Nephron progenitor cell (in vitro differentiated cells): ENCODE data around the gene ZFAND2A.
"Not testable (repeated sequence)": the region's sequence is repeated elsewhere in the genome, so short reads cannot be mapped to it uniquely, and the experiment has no call there.

Experiments
- DNase-seq: peaks from one replicate; pipeline ENCODE4 v3.0.0; 2021
- H3K27ac Mint-ChIP-seq: 2 replicates; pipeline ENCODE4 v1.8.0; 2021; ENCODE audit warnings: mild to moderate bottlenecking, moderate library complexity, mixed read lengths
- H3K27me3 Mint-ChIP-seq: 2 replicates; pipeline ENCODE4 v1.8.0; 2021; ENCODE audit warnings: mild to moderate bottlenecking, low read depth, mixed read lengths; ENCODE audit not compliant: poor library complexity
- H3K36me3 Mint-ChIP-seq: 2 replicates; pipeline ENCODE4 v1.8.0; 2021; ENCODE audit warnings: low read depth, mixed read lengths
- H3K4me1 Mint-ChIP-seq: 2 replicates; pipeline ENCODE4 v1.8.0; 2021; ENCODE audit warnings: mixed read lengths
- H3K4me3 Mint-ChIP-seq: 2 replicates; pipeline ENCODE4 v1.8.0; 2021; ENCODE audit warnings: mild to moderate bottlenecking, moderate library complexity, mixed read lengths
- H3K9me3 Mint-ChIP-seq: 2 replicates; pipeline ENCODE4 v1.8.0; 2021; ENCODE audit warnings: mild to moderate bottlenecking, moderate library complexity, mixed read lengths
- TF ChIP-seq, protein P1 (sequence below): fragments of 200-600 bp; sonication (generic); IDR thresholded peaks from 2 replicates; pipeline ENCODE4 v1.5.0; 2021; ENCODE audit warnings: antibody characterized with exemption

ZFAND2A gene

DNA sequence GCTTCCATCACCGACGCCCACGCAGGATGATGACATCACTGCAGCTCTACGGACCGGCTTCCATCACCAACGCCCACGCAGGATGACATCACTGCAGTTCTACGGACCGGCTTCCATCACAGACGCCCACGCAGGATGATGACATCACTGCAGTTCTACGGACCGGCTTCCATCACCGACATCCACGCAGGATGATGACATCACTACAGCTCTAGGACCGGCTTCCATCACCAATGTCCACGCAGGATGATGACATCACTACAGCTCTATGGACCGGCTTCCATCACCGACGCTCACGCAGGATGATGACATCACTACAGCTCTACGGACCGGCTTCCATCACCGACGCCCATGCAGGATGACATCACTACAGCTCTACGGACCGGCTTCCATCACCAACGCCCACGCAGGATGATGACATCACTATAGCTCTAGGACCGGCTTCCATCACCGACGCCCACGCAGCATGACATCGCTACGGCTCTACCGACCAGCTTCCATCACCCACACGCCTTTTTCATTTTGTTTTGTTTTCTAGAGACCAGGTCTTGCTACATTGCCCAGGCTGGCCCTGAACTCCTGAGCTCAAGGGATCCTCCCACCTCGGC, 42.6 kb downstream of the ZFAND2A start:
- Mint-ChIP-seq H3K27ac (peak overlapping the region; percentile 32), H3K36me3 (peaks cover 34% of the 10 kb centered on the region), H3K9me3 (peaks cover 15% of the 10 kb centered on the region), H3K27me3 (peaks cover 6% of the 10 kb centered on the region), H3K4me1 (peaks cover 39% of the 10 kb centered on the region), H3K4me3 (no peak overlapping the region)
- no peak for DNase-seq
- TF ChIP-seq, protein P1, sequence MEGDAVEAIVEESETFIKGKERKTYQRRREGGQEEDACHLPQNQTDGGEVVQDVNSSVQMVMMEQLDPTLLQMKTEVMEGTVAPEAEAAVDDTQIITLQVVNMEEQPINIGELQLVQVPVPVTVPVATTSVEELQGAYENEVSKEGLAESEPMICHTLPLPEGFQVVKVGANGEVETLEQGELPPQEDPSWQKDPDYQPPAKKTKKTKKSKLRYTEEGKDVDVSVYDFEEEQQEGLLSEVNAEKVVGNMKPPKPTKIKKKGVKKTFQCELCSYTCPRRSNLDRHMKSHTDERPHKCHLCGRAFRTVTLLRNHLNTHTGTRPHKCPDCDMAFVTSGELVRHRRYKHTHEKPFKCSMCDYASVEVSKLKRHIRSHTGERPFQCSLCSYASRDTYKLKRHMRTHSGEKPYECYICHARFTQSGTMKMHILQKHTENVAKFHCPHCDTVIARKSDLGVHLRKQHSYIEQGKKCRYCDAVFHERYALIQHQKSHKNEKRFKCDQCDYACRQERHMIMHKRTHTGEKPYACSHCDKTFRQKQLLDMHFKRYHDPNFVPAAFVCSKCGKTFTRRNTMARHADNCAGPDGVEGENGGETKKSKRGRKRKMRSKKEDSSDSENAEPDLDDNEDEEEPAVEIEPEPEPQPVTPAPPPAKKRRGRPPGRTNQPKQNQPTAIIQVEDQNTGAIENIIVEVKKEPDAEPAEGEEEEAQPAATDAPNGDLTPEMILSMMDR, result no peak

DNA sequence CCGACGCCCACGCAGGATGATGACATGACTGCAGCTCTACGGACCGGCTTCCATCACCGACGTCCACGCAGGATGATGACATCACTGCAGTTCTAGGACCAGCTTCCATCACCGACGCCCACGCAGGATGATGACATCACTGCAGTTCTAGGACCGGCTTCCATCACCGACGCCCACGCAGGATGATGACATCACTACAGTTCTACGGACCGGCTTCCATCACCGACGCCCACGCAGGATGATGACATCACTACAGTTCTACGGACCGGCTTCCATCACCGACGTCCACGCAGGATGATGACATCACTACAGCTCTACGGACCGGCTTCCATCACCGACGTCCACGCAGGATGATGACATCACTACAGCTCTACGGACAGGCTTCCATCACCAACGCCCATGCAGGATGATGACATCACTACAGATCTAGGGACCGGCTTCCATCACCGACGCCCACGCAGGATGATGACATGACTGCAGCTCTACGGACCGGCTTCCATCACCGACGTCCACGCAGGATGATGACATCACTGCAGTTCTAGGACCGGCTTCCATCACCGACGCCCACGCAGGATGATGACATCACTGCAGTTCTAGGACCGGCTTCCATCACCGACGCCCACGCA, 43.5 kb downstream of the ZFAND2A start:
- peaks cover 34% of the 10 kb centered on the region for H3K36me3 Mint-ChIP-seq
- DNase-seq, H3K4me3 Mint-ChIP-seq, H3K27me3 Mint-ChIP-seq, H3K27ac Mint-ChIP-seq: not testable (repeated sequence)
- H3K4me1 Mint-ChIP-seq, result peaks cover 31% of the 10 kb centered on the region
- H3K9me3 Mint-ChIP-seq, result peaks cover 15% of the 10 kb centered on the region

DNA sequence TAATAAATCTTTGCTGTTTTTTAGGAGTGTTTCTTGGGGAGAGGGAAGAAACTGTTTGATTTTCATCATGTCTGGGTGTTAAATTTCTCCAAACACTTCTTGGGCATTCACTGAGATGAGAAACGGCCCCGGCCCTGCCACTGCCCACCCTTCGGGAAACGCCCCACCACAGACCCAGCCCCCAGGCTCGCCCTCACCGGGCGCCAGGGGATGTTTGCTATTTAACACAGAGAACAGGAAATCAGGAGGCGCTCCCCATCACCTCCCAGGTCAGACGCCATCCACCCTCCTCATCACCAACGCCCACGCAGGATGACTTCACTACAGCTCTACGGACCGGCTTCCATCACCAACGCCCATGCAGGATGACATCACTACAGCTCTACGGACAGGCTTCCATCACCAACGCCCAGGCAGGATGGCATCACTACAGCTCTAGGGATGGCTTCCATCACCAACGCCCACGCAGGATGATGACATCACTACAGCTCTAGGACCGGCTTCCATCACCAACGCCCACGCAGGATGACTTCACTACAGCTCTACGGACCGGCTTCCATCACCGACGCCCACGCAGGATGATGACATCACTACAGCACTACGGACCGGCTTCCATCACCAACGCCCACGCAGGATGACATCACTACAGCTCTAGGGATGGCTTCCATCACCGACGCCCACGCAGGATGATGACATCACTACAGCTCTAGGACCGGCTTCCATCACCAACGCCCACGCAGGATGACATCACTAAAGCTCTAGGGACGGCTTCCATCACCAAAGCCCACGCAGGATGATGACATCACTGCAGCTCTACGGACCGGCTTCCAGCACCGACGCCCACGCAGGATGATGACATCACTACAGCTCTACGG, 44.6 kb downstream of the ZFAND2A start:
- Mint-ChIP-seq H3K9me3 (peaks cover 15% of the 10 kb centered on the region), H3K27ac (peak overlapping the region; percentile 79), H3K36me3 (peaks cover 34% of the 10 kb centered on the region), H3K4me1 (peaks cover 25% of the 10 kb centered on the region)
- not testable (repeated sequence) for H3K27me3 Mint-ChIP-seq, H3K4me3 Mint-ChIP-seq, DNase-seq

DNA sequence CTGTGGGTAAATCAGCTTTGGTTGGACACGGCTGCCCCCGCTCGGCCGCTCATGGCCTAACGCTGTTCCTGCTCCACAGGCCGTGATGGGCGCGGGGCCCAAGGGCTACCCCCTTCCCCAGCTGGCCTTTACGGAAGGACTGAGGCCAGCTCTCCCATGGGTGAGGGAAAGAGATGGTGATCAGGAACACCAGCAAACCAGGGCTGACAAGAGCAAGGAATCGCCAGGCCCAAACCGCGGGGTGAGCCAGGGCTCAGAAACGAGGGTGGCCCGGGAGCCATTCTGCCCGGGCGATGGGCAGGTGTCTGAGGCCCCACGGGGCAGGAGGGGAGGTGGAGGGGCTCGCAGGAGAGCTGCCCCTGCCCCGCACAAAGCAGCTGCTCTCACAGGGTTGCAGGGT, 45.5 kb downstream of the ZFAND2A start:
- peaks cover 15% of the 10 kb centered on the region for H3K9me3 Mint-ChIP-seq
- no peak overlapping the region for H3K27ac Mint-ChIP-seq
- peaks cover 3% of the 10 kb centered on the region for H3K27me3 Mint-ChIP-seq
- H3K4me1 Mint-ChIP-seq, result peaks cover 35% of the 10 kb centered on the region
- TF ChIP-seq, protein P1, result no peak
- peaks cover 34% of the 10 kb centered on the region for H3K36me3 Mint-ChIP-seq
- DNase-seq, result no peak
- no peak overlapping the region for H3K4me3 Mint-ChIP-seq

DNA sequence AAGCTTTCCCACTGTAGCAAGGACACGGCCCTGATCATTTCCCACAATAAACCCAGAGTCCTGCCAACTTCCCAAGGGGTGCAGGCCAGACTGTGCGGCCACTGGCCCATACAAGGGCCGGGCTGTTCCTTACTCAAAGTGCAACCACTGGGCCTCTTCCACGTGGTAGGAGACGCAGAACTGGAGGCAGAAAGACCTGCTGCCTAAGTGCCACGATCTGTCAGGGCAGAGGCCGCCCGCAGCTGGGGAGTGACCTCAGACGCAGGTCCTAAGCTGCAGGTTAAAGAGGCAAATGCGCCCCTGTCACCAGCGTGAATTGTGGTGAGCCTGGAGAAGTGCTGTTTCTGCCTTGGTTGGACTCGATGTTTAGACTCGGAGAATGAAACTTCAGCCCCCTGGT, 45.9 kb downstream of the ZFAND2A start:
- Mint-ChIP-seq H3K4me3 (no peak overlapping the region), H3K36me3 (peaks cover 34% of the 10 kb centered on the region), H3K9me3 (peaks cover 15% of the 10 kb centered on the region), H3K4me1 (peaks cover 37% of the 10 kb centered on the region), H3K27me3 (peaks cover 3% of the 10 kb centered on the region), H3K27ac (peak overlapping the region; percentile 53)
- no peak for DNase-seq
- TF ChIP-seq, protein P1, result no peak

DNA sequence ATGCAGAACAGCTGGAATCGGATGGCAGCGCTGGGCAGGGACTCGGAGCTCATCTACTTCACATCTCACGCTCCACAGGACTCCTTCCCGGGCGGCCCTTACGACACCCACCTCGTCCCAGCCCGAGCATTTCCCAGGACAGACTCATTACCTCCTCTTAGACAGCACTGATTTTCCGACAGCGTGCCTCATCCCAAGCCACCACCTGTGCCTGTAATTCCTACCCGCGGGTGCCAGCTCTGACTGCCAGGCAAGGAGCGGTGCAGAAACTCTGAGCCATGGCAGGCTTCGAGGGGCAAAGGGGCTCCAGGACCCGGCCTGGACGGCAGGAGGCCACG, 46.5 kb downstream of the ZFAND2A start:
- no peak overlapping the region for H3K4me3 Mint-ChIP-seq
- DNase-seq, result no peak
- peaks cover 15% of the 10 kb centered on the region for H3K9me3 Mint-ChIP-seq
- peaks cover 3% of the 10 kb centered on the region for H3K27me3 Mint-ChIP-seq
- TF ChIP-seq, protein P1, result no peak
- peaks cover 43% of the 10 kb centered on the region for H3K4me1 Mint-ChIP-seq
- H3K27ac Mint-ChIP-seq, result peak overlapping the region; percentile 73
- peaks cover 34% of the 10 kb centered on the region for H3K36me3 Mint-ChIP-seq
